GM19324 (cell line): ENCODE data around the gene FOXP1.
A peak's percentile ranks its signal among the peaks of the same experiment; 100 is the strongest.
"Not testable (repeated sequence)": the region's sequence is repeated elsewhere in the genome, so short reads cannot be mapped to it uniquely, and the experiment has no call there.

Source experiments
- ATAC-seq: cut with Tn5 transposase; IDR thresholded peaks from one replicate; pipeline ENCODE4 v1.9.1; 2021; ENCODE audit warnings: mild to moderate bottlenecking, moderate library complexity; ENCODE audit not compliant: unreplicated experiment, low FRiP score

FOXP1 gene

GRCh38 chr3:71536376-71536965 lies 47.1 kb downstream of the FOXP1 start:
- no peak for ATAC-seq

- no peak for ATAC-seq
These were observed 49.9 kb downstream of the FOXP1 start for GRCh38 chr3:71533588-71533987.

- no peak for ATAC-seq
These were observed 50.7 kb downstream of the FOXP1 start for GRCh38 chr3:71532639-71533395.

GRCh38 chr3:71530903-71531530 lies 52.5 kb downstream of the FOXP1 start:
- ATAC-seq, result no peak

GRCh38 chr3:71528816-71529215 lies 54.7 kb downstream of the FOXP1 start:
- ATAC-seq, result peak; percentile 46

GRCh38 chr3:71526448-71526847 lies 57.1 kb downstream of the FOXP1 start:
- ATAC-seq, result not testable (repeated sequence)

GRCh38 chr3:71525391-71525790 lies 58.1 kb downstream of the FOXP1 start:
- ATAC-seq, result no peak

GRCh38 chr3:71524672-71525071 lies 58.9 kb downstream of the FOXP1 start:
- ATAC-seq, result no peak

GRCh38 chr3:71523628-71524027 lies 59.9 kb downstream of the FOXP1 start:
- ATAC-seq, result no peak

- ATAC-seq, result no peak
These were observed 61.3 kb downstream of the FOXP1 start for GRCh38 chr3:71521940-71522876.

- ATAC-seq, result no peak
These were observed 62.5 kb downstream of the FOXP1 start for GRCh38 chr3:71521021-71521352.

GRCh38 chr3:71520161-71521020 lies 63.1 kb downstream of the FOXP1 start:
- no peak for ATAC-seq

- ATAC-seq, result no peak
These were observed 65.4 kb downstream of the FOXP1 start for GRCh38 chr3:71518089-71518488.

- ATAC-seq, result no peak
These were observed 66.2 kb downstream of the FOXP1 start for GRCh38 chr3:71517271-71517791.

GRCh38 chr3:71515636-71516365 lies 67.7 kb downstream of the FOXP1 start:
- ATAC-seq, result no peak

- no peak for ATAC-seq
These were observed 68.9 kb downstream of the FOXP1 start for GRCh38 chr3:71514621-71515020.

GRCh38 chr3:71513515-71513914 lies 70.0 kb downstream of the FOXP1 start:
- ATAC-seq, result no peak

- no peak for ATAC-seq
These were observed 70.4 kb downstream of the FOXP1 start for GRCh38 chr3:71513081-71513480.

GRCh38 chr3:71512544-71512943 lies 71.0 kb downstream of the FOXP1 start:
- no peak for ATAC-seq
